K562 (cell line): Measurements from ENCODE around the gene ITGB2. TPM values are rescaled to one million over a fixed set of nuclear protein-coding genes. Genes with fewer than 3 reads are reported as not detected.

ENCODE experiments used
- ARHGAP35 ChIP-seq: fragments of 450-650 bp; IDR thresholded peaks from 2 replicates; pipeline ENCODE4 v1.6.1; 2018; ENCODE audit not compliant: partially characterized antibody
- BRD9 ChIP-seq: fragments of 450-650 bp; IDR thresholded peaks from 2 replicates; pipeline ENCODE4 v1.6.1; 2018; ENCODE audit warnings: low read depth; ENCODE audit not compliant: partially characterized antibody
- CUX1 ChIP-seq: fragments of 200-800 bp; sonication (Bioruptor generic); IDR thresholded peaks from 2 replicates; pipeline ENCODE4 v1.6.1; 2016; ENCODE audit warnings: missing genetic modification characterization, missing compliant biosample characterization
- GTF2E2 ChIP-seq: fragments of 200-800 bp; sonication (Bioruptor generic); IDR thresholded peaks from 2 replicates; pipeline ENCODE4 v1.6.1; 2016; ENCODE audit warnings: missing genetic modification characterization, missing compliant biosample characterization
- HES1 ChIP-seq: fragments of 450-650 bp; IDR thresholded peaks from 2 replicates; pipeline ENCODE4 v1.6.1; 2016; ENCODE audit warnings: low read depth, mild to moderate bottlenecking, moderate library complexity
- ID3 ChIP-seq, 2 experiments: fragments of 250-450 bp in 1 of 2; fragments of 450-650 bp in 1 of 2; sonication (Bioruptor Pico) in 1 of 2; IDR thresholded peaks; 2 replicates each; pipeline versions ENCODE4 v1.6.1 to v1.8.0; 2016 to 2021; ENCODE audit warnings: mild to moderate bottlenecking in 2 of 2, moderate library complexity in 2 of 2, missing compliant biosample characterization in 1 of 2, missing genetic modification characterization in 1 of 2
- KLF16 ChIP-seq: IDR thresholded peaks from 2 replicates; pipeline ENCODE4 v1.6.1; 2016; ENCODE audit warnings: antibody characterized with exemption
- KLF6 ChIP-seq: fragments of 250-450 bp; sonication (Bioruptor Pico); IDR thresholded peaks from 2 replicates; pipeline ENCODE4 v1.4.0; 2020; ENCODE audit warnings: mild to moderate bottlenecking, moderate library complexity, borderline replicate concordance
- NELFE ChIP-seq: IDR thresholded peaks from 2 replicates; pipeline ENCODE4 v1.6.1; 2011; ENCODE audit warnings: mild to moderate bottlenecking; ENCODE audit not compliant: insufficient read depth, insufficient read length
- NR0B1 ChIP-seq: fragments of 450-650 bp; IDR thresholded peaks from one replicate; pipeline ENCODE4 v1.6.1; 2018; ENCODE audit warnings: mild to moderate bottlenecking, moderate library complexity; ENCODE audit not compliant: partially characterized antibody
- POLR2AphosphoS2 ChIP-seq: IDR thresholded peaks from 2 replicates; pipeline ENCODE4 v1.6.1; 2012; ENCODE audit warnings: low read length, improper control_type of control experiment
- SMARCA4 ChIP-seq: fragments of 450-650 bp; IDR thresholded peaks from 2 replicates; pipeline ENCODE4 v1.6.1; 2016
- SOX6 ChIP-seq: fragments of 450-650 bp; IDR thresholded peaks from 2 replicates; pipeline ENCODE4 v1.6.1; 2014; ENCODE audit warnings: mild to moderate bottlenecking
- TEAD1 ChIP-seq, 2 experiments: fragments of 450-650 bp in 1 of 2; sonication (generic) in 1 of 2; formaldehyde crosslinking; IDR thresholded peaks; 2 replicates each; pipeline versions ENCODE4 v1.4.0 to v1.8.0; 2020 to 2022; ENCODE audit warnings: mild to moderate bottlenecking in 2 of 2, missing genetic modification reagents in 1 of 2
- TGIF2 ChIP-seq: sonication (generic); formaldehyde crosslinking; IDR thresholded peaks from 2 replicates; pipeline ENCODE4 v1.8.1; 2022; ENCODE audit warnings: mild to moderate bottlenecking, missing genetic modification reagents, moderate library complexity
- ZBTB2 ChIP-seq: fragments of 450-650 bp; IDR thresholded peaks from 2 replicates; pipeline ENCODE4 v1.6.1; 2016; ENCODE audit warnings: antibody characterized with exemption
- ZNF134 ChIP-seq: fragments of 250-450 bp; sonication (Bioruptor Pico); conservative IDR thresholded peaks from 2 replicates; pipeline ENCODE4 v1.4.0; 2020
- ZNF444 ChIP-seq: fragments of 250-450 bp; sonication (Bioruptor Pico); IDR thresholded peaks from 2 replicates; pipeline ENCODE4 v1.4.0; 2020; ENCODE audit warnings: mild to moderate bottlenecking, moderate library complexity
- polyA plus RNA-seq, 8 experiments: library from polyadenylated mRNA; depleted of rRNA in 4 of 8; stranded (reverse) in 5 of 8; unstranded in 3 of 8; fragments of >200 nt; fragmentation: Nextera tagmentation in 2 of 8; fragmentation: Illumina TruSeq in 1 of 8; extraction: Ambion mirVana in 2 of 8; extraction: Trizol in 1 of 8; gene quantifications; 2 replicates each; pipeline versions ENCODE4 v1.2.1 to v1.2.3, GENCODE V29; 2011 to 2014; ENCODE audit warnings: inconsistent platforms in 1 of 8, missing spikeins in 1 of 8
- total RNA-seq, 7 experiments: library from RNA; depleted of rRNA in 6 of 7; stranded (reverse); fragments of >200 nt in 6 of 7; fragmentation: Illumina TruSeq in 2 of 7; extraction: Trizol in 2 of 7; gene quantifications; 2 replicates each; pipeline versions ENCODE4 v1.2.1 to v1.2.3, GENCODE V29; 2011 to 2021; ENCODE audit warnings: low replicate concordance in 1 of 7

The ITGB2 gene
- total and polyA plus RNA-seq, 9 of the 15 experiments (the other 6 are each of a cell fraction or from before 2014, with no cell fraction given) = 0.07 to 1.3 (median 0.51) TPM; not detected in 2

- TF ChIP-seq CUX1 (CRISPR knock-in tag) = no peak
- no peak for TF ChIP-seq KLF6 (CRISPR knock-in tag)
- TF ChIP-seq ID3 (CRISPR knock-in tag; IDR thresholded peaks at IDR 0.05) = no peak
- TF ChIP-seq ID3 (tag; IDR thresholded peaks at IDR 0.05) = peak; percentile 20; the same call in 1 of the 2 replicates
- TF ChIP-seq ZNF134 (CRISPR knock-in tag) = no peak
- TF ChIP-seq POLR2AphosphoS2 = no peak
- no peak for TF ChIP-seq NELFE
- no peak for TF ChIP-seq GTF2E2 (tag)
- no peak for TF ChIP-seq SOX6
- TF ChIP-seq TEAD1 (CRISPR knock-in tag; IDR thresholded peaks at IDR 0.05) = no peak
- no peak for TF ChIP-seq ZNF444
- TF ChIP-seq BRD9 = no peak
- TF ChIP-seq ARHGAP35 = no peak
- no peak for TF ChIP-seq SMARCA4
- TF ChIP-seq TGIF2 (CRISPR knock-in tag) = no peak
- no peak for TF ChIP-seq KLF16
- no peak for TF ChIP-seq ZBTB2
- TF ChIP-seq NR0B1 = no peak
- no peak for TF ChIP-seq HES1
These were observed 47.9 kb downstream of the ITGB2 start (continued) for GRCh38 chr21:44872649-44873355.
